CD4-positive, alpha-beta T cell (primary cell): Measurements from ENCODE around the gene SPATA22. TPM values are rescaled to one million over a fixed set of nuclear protein-coding genes. Genes with fewer than 3 reads are reported as not detected.

ENCODE experiments used
- ATAC-seq: fragments of 200-7000 bp; cut with Tn5 transposase; one replicate; pipeline ENCODE4 v1.10.0; 2022; ENCODE audit warnings: mild to moderate bottlenecking; ENCODE audit not compliant: poor library complexity
- CTCF ChIA-PET: fragments of 350-600 bp; sonication (Branson Sonifier 250); formaldehyde crosslinking; loops from one replicate; lab custom pipeline; 2021; ENCODE audit warnings: antibody characterized with exemption, inconsistent platforms; lab: Charles Lee
- POLR2A ChIA-PET: fragments of 350-600 bp; sonication (Branson Sonifier 250); formaldehyde crosslinking; loops from one replicate; lab custom pipeline; 2021; ENCODE audit warnings: antibody characterized with exemption, inconsistent platforms; lab: Charles Lee
- DNase-seq, 14 experiments: peaks; one replicate each; pipeline ENCODE4 v3.0.0-alpha.2; 2013 to 2020; ENCODE audit warnings: mixed read lengths in 2 of 14
- H3K27ac ChIP-seq, 2 donors: one replicate each; pipeline versions ENCODE4 v1.5.1 to v1.7.0; 2013; ENCODE audit warnings: low read length in 2 of 2, low read depth in 1 of 2, mild to moderate bottlenecking in 1 of 2
- H3K27me3 ChIP-seq, 2 experiments: 1 replicate in 1 of 2; 2 replicates in 1 of 2; pipeline versions ENCODE4 v1.6.1 to v1.7.0; 2013; ENCODE audit warnings: low read length in 2 of 2, control low read depth in 1 of 2, mild to moderate bottlenecking in 1 of 2, moderate library complexity in 1 of 2; ENCODE audit not compliant: insufficient read depth in 2 of 2, control insufficient read depth in 1 of 2
- H3K36me3 ChIP-seq: one replicate; pipeline ENCODE4 v1.6.1; 2013; ENCODE audit warnings: low read length, control low read depth; ENCODE audit not compliant: insufficient read depth
- H3K4me1 ChIP-seq: one replicate; pipeline ENCODE4 v1.6.1; 2013; ENCODE audit warnings: low read length, control low read depth; ENCODE audit not compliant: insufficient read depth
- H3K4me3 ChIP-seq: one replicate; pipeline ENCODE4 v1.5.1; 2013; ENCODE audit warnings: mild to moderate bottlenecking, low read length, moderate library complexity
- H3K9me3 ChIP-seq, 2 experiments: 1 replicate in 1 of 2; 2 replicates in 1 of 2; pipeline versions ENCODE4 v1.6.1 to v1.7.0; 2013; ENCODE audit warnings: low read length in 2 of 2, mild to moderate bottlenecking in 2 of 2, control low read depth in 1 of 2, moderate library complexity in 1 of 2; ENCODE audit not compliant: control insufficient read depth in 1 of 2, insufficient read depth in 1 of 2
- H3K27ac Mint-ChIP-seq: one replicate; pipeline ENCODE4 v1.8.0; 2020; ENCODE audit warnings: mixed read lengths
- H3K27me3 Mint-ChIP-seq: one replicate; pipeline ENCODE4 v1.8.0; 2021; ENCODE audit warnings: mixed read lengths
- H3K36me3 Mint-ChIP-seq: one replicate; pipeline ENCODE4 v1.8.0; 2021; ENCODE audit warnings: low read depth, mixed read lengths
- H3K4me1 Mint-ChIP-seq: one replicate; pipeline ENCODE4 v1.8.0; 2021; ENCODE audit warnings: low read depth, mixed read lengths
- H3K4me3 Mint-ChIP-seq: one replicate; pipeline ENCODE4 v1.8.0; 2020; ENCODE audit warnings: mild to moderate bottlenecking, mixed read lengths
- H3K9me3 Mint-ChIP-seq: one replicate; pipeline ENCODE4 v1.8.0; 2020; ENCODE audit warnings: mixed read lengths
- intact Hi-C, 2 experiments: fragments of 100-400 bp; cut with DNase I in 1 of 2; cut with micrococcal nuclease in 1 of 2; formaldehyde crosslinking; loops; one replicate each; pipeline versions ENCODE4 v1.15.1 to v1.9.0; 2023 to 2025; cut with DNase I, micrococcal nuclease
- total RNA-seq, 174 experiments: library from RNA in 2 of 174; stranded (reverse) in 2 of 174; gene quantifications; one replicate each; pipeline ENCODE4 v1.2.3 and lab custom pipeline; 2021 to 2026
- TF ChIP-seq, protein P1 (sequence below): fragments of 200-600 bp; IDR thresholded peaks from one replicate; pipeline ENCODE4 v1.8.0; 2022; ENCODE audit warnings: antibody characterized with exemption, mild to moderate bottlenecking

SPATA22 gene
- total RNA-seq, 2 experiments from 2014 or later, result 0.80 to 0.92 TPM

DNA sequence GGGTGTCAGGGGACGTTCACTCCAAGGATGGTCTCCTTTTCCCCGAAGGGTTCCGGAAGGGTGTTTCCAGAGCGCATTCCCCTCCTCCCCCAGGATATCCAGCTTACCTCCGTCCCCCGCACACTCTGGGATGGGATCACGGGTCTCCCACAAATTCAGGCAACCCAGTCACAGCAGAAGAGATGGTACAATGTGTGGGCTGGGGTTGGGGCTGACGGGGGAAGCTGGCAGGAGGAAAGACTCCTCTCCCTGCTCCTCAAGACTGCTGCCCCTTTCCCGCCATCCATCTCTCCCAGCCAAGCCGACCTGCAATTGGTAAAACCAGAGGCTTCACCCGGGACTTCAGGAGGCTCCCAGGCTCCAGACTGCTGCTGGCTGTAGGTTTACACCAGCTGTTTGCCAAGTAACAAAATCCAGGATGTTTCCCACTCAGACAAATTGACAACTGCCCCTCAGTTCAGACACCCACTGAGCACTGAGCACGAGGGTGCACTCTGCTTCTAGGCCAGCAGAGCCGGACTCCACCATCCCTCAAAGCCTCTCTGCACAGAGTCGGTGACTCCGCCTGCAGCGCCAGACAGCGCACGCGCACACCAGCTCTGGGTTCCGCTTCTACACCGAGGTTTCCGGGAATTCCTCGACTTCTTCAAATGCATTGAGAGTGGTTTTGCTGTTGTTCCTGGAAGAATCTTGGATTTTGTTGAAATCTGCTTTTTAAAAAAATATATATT lies 41.9 kb upstream of the SPATA22 start:
- ATAC-seq, result peak; percentile 34
- Histone ChIP-seq H3K4me3 (no peak overlapping the region), H3K27ac (no peak overlapping the region), H3K36me3 (no peaks in the 10 kb centered on the region), H3K9me3 (no peaks in the 10 kb centered on the region), H3K27me3 (no peaks in the 10 kb centered on the region), H3K4me1 (no peaks in the 10 kb centered on the region)
- no peak overlapping the region for H3K27ac Mint-ChIP-seq
- peak overlapping the region; percentile 63 for H3K4me3 Mint-ChIP-seq
- H3K4me1 Mint-ChIP-seq, result no peaks in the 10 kb centered on the region
- ChIA-PET POLR2A (no interaction called here), CTCF (no interaction called here)
- H3K27me3 Mint-ChIP-seq, result no peaks in the 10 kb centered on the region
- intact Hi-C loops, result no loop called here
- TF ChIP-seq, protein P1, sequence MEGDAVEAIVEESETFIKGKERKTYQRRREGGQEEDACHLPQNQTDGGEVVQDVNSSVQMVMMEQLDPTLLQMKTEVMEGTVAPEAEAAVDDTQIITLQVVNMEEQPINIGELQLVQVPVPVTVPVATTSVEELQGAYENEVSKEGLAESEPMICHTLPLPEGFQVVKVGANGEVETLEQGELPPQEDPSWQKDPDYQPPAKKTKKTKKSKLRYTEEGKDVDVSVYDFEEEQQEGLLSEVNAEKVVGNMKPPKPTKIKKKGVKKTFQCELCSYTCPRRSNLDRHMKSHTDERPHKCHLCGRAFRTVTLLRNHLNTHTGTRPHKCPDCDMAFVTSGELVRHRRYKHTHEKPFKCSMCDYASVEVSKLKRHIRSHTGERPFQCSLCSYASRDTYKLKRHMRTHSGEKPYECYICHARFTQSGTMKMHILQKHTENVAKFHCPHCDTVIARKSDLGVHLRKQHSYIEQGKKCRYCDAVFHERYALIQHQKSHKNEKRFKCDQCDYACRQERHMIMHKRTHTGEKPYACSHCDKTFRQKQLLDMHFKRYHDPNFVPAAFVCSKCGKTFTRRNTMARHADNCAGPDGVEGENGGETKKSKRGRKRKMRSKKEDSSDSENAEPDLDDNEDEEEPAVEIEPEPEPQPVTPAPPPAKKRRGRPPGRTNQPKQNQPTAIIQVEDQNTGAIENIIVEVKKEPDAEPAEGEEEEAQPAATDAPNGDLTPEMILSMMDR, result no peak
- DNase-seq, result peak in 1 of 14 experiments; percentile 20
- no peaks in the 10 kb centered on the region for H3K9me3 Mint-ChIP-seq
- no peaks in the 10 kb centered on the region for H3K36me3 Mint-ChIP-seq

DNA sequence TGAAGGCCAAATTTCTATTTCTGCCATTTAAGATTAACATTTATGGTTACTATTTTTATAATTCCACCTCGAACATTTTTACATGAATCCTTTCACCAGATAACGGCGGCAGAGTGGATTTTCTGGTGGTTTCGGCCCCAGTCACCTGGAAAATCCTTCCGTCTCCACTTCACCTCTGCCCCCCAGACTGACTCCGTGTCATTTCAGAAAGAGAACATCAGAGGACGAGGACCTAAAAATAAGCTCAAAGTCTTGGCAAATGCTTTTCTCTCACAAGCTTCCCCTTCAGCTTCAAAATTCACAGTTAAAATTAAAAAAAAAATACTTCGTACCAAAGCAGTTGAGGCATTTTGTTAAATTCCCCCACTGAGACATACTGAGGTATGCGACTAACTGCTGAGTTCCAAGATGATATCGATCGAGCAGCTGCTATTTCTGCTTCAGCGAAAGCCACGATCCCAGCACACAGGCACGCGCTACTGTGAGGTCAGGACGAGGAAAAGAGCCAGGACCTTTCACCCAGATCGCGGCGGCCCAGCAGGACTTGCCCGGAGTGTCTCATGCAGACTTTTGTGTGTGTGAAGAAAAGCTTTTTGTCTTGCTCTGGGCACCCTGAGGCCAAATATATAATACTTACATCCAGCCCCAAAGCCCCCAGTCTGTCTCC lies 41.0 kb upstream of the SPATA22 start:
- peak overlapping the region; percentile 36 for H3K4me3 Mint-ChIP-seq
- ChIA-PET POLR2A (no interaction called here), CTCF (no interaction called here)
- ATAC-seq (no peak), DNase-seq (no peak)
- Histone ChIP-seq H3K36me3 (no peaks in the 10 kb centered on the region), H3K27me3 (no peaks in the 10 kb centered on the region), H3K9me3 (no peaks in the 10 kb centered on the region), H3K4me3 (no peak overlapping the region), H3K27ac (no peak overlapping the region), H3K4me1 (no peaks in the 10 kb centered on the region)
- TF ChIP-seq, protein P1, result no peak
- intact Hi-C loops, result no loop called here
- no peaks in the 10 kb centered on the region for H3K4me1 Mint-ChIP-seq
- H3K9me3 Mint-ChIP-seq, result no peaks in the 10 kb centered on the region
- H3K36me3 Mint-ChIP-seq, result no peaks in the 10 kb centered on the region
- no peak overlapping the region for H3K27ac Mint-ChIP-seq
- no peaks in the 10 kb centered on the region for H3K27me3 Mint-ChIP-seq

DNA sequence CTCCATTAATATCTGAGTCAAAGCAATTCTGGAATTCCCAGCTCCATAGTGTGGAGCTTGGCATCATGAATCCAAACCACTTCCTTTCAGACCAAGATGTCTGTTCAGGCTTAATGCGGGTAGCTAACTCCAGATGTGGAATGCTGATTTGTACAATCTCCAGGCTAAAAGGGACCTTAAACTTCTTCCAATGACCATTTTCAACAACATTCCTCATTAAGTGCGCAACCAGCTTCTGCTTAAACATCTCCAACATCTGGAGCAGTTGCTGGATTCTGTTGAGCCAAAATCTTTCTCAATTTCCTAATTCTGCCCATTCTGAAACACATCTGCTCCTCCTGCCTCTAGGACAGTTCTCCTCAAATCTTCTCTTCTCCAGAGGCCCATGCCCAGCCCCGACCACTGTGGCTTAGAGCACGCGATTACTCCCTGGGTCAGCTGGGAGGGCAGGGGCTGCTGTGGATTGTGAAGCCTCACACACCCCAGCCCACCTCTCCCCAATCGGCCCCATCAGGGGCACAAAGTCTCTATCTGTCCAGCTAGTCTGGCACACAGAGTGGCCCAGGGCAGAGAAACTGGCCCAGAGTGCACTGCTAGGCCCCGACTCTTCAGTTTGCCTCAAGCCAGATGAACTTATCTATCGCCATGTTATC lies 40.4 kb upstream of the SPATA22 start:
- ChIA-PET CTCF (no interaction called here), POLR2A (no interaction called here)
- Mint-ChIP-seq H3K27ac (no peak overlapping the region), H3K4me3 (no peak overlapping the region), H3K36me3 (no peaks in the 10 kb centered on the region), H3K27me3 (no peaks in the 10 kb centered on the region), H3K4me1 (no peaks in the 10 kb centered on the region), H3K9me3 (peaks cover 1% of the 10 kb centered on the region)
- ATAC-seq (no peak), DNase-seq (no peak)
- Histone ChIP-seq H3K4me3 (no peak overlapping the region), H3K36me3 (no peaks in the 10 kb centered on the region), H3K9me3 (no peaks in the 10 kb centered on the region), H3K4me1 (no peaks in the 10 kb centered on the region), H3K27ac (no peak overlapping the region), H3K27me3 (no peaks in the 10 kb centered on the region)
- TF ChIP-seq, protein P1, result no peak
- intact Hi-C loops, result no loop called here
